Tibial artery (tissue), 4 donors: Measurements from ENCODE around the gene TBCD.

ENCODE experiments used
- DNase-seq, 2 donors: peaks; one replicate each; pipeline ENCODE4 v3.0.0-alpha.2; 2019
- H3K27ac ChIP-seq, 2 donors: fragments of 200-600 bp; sonication (generic) in 1 of 2; 1 replicate in 1 of 2; 2 replicates in 1 of 2; pipeline ENCODE4 v1.5.1; 2018 to 2019; ENCODE audit warnings: mild to moderate bottlenecking in 1 of 2
- H3K27me3 ChIP-seq, 2 donors: fragments of 200-600 bp; sonication (generic) in 1 of 2; one replicate each; pipeline versions ENCODE4 v1.5.1 to v1.6.0; 2016 to 2019
- H3K36me3 ChIP-seq, 3 donors: fragments of 200-600 bp; sonication (generic) in 2 of 3; one replicate each; pipeline ENCODE4 v1.5.1; 2016 to 2019; ENCODE audit warnings: mild to moderate bottlenecking in 2 of 3
- H3K4me1 ChIP-seq, 4 donors: fragments of 200-600 bp; sonication (generic) in 2 of 4; 1 replicate in 3 of 4; 2 replicates in 1 of 4; pipeline ENCODE4 v1.5.1; 2016 to 2019
- H3K4me3 ChIP-seq, 2 donors: fragments of 200-600 bp; sonication (generic) in 1 of 2; 1 replicate in 1 of 2; 2 replicates in 1 of 2; pipeline ENCODE4 v1.5.1; 2018 to 2019; ENCODE audit warnings: mild to moderate bottlenecking in 2 of 2
- H3K9me3 ChIP-seq, 3 donors: fragments of 200-600 bp; sonication (generic) in 1 of 3; one replicate each; pipeline ENCODE4 v1.5.1; 2016 to 2019
- CTCF ChIP-seq, 2 experiments: fragments of 200-600 bp in 1 of 2; fragments of 450-650 bp in 1 of 2; IDR thresholded peaks; one replicate each; pipeline ENCODE4 v1.5.1; 2017 to 2019; ENCODE audit warnings: antibody characterized with exemption in 2 of 2, mild to moderate bottlenecking in 1 of 2, moderate library complexity in 1 of 2
- intact Hi-C: fragments of 100-400 bp; cut with DNase I; formaldehyde crosslinking; loops from one replicate; pipeline ENCODE4 v1.15.0; 2023; ENCODE audit warnings: low total_unique reads

Gene TBCD

GRCh38 chr17:82840431-82840831 is 88.6 kb downstream of the TBCD start:
- no peak for DNase-seq
- Histone ChIP-seq H3K27me3 (no peaks in the 10 kb centered on the region), H3K36me3 (no peaks in the 10 kb centered on the region), H3K27ac (no peak overlapping the region), H3K4me3 (no peak overlapping the region), H3K4me1 (peaks cover 0 to 17% (median 0%) of the 10 kb centered on the region in 4 donors), H3K9me3 (no peaks in the 10 kb centered on the region)
- intact Hi-C loops: no loop called here
- no peak for TF ChIP-seq CTCF (IDR thresholded peaks at IDR 0.05)

- intact Hi-C loops: no loop called here
Observed at GRCh38 chr17:82841921-82842596, 90.2 kb downstream of the TBCD start.

GRCh38 chr17:82843904-82844680 is 92.2 kb downstream of the TBCD start:
- Histone ChIP-seq H3K4me3 (no peak overlapping the region), H3K9me3 (no peaks in the 10 kb centered on the region), H3K4me1 (peaks cover 0 to 11% (median 0%) of the 10 kb centered on the region in 4 donors), H3K27ac (no peak overlapping the region), H3K36me3 (peaks cover 0 to 4% (median 0%) of the 10 kb centered on the region in 3 donors), H3K27me3 (no peaks in the 10 kb centered on the region)
- DNase-seq: peak in 1 of 2 donors; percentile 8
- intact Hi-C loops: no loop called here
- TF ChIP-seq CTCF (IDR thresholded peaks at IDR 0.05): no peak

More at GRCh38 chr17:82841921-82842596, 90.2 kb downstream of the TBCD start:
- Histone ChIP-seq H3K27ac (no peak overlapping the region), H3K9me3 (no peaks in the 10 kb centered on the region), H3K36me3 (peaks cover 0 to 4% (median 0%) of the 10 kb centered on the region in 3 donors), H3K4me3 (no peak overlapping the region), H3K27me3 (no peaks in the 10 kb centered on the region), H3K4me1 (peaks cover 0 to 21% (median 0%) of the 10 kb centered on the region in 4 donors)
- no peak for DNase-seq
- TF ChIP-seq CTCF (IDR thresholded peaks at IDR 0.05): no peak

GRCh38 chr17:82844796-82845162 is 92.9 kb downstream of the TBCD start:
- no peaks in the 10 kb centered on the region for H3K9me3 ChIP-seq
- peak in 1 of 2 donors; percentile 8 for DNase-seq
- peaks cover 0 to 11% (median 0%) of the 10 kb centered on the region in 4 donors for H3K4me1 ChIP-seq
- H3K27me3 ChIP-seq: no peaks in the 10 kb centered on the region
- no peak overlapping the region for H3K27ac ChIP-seq
- intact Hi-C loops: no loop called here
- H3K4me3 ChIP-seq: no peak overlapping the region
- H3K36me3 ChIP-seq: peaks cover 0 to 4% (median 0%) of the 10 kb centered on the region in 3 donors
- TF ChIP-seq CTCF (IDR thresholded peaks at IDR 0.05): no peak

GRCh38 chr17:82845163-82845807 is 93.4 kb downstream of the TBCD start:
- Histone ChIP-seq H3K4me3 (peak overlapping the region; percentile 9 to 23), H3K36me3 (peaks cover 0 to 4% (median 0%) of the 10 kb centered on the region in 3 donors), H3K27ac (no peak overlapping the region), H3K9me3 (no peaks in the 10 kb centered on the region), H3K4me1 (peaks cover 0 to 8% (median 0%) of the 10 kb centered on the region in 4 donors), H3K27me3 (no peaks in the 10 kb centered on the region)
- no peak for TF ChIP-seq CTCF (IDR thresholded peaks at IDR 0.05)
- intact Hi-C loops: no loop called here
- DNase-seq: peak in 1 of 2 donors; percentile 22
